Measurements from ENCODE around the gene EFR3B.
"Not testable (repeated sequence)": the region's sequence is repeated elsewhere in the genome, so short reads cannot be mapped to it uniquely, and the experiment has no call there.

EFR3B gene

GRCh38 chr2:25160376-25160775 lies 118.5 kb downstream of the EFR3B start:
- DNase-seq (ENCODE audit: low read depth) = no peak
- no peak overlapping the region for H3K4me3 ChIP-seq (ENCODE audit: low read depth, low read length)
- in situ Hi-C loops (cut with HindIII; ENCODE audit: low sequenced_read_pairs) = no loop called here
- no peak for TF ChIP-seq CTCF (IDR thresholded peaks at IDR 0.05; ENCODE audit: low read depth, low read length, missing control alignments)

- no peak overlapping the region for H3K4me3 ChIP-seq (ENCODE audit: low read depth, low read length)
- in situ Hi-C loops (cut with HindIII; ENCODE audit: low sequenced_read_pairs) = no loop called here
- no peak for TF ChIP-seq CTCF (IDR thresholded peaks at IDR 0.05; ENCODE audit: low read depth, low read length, missing control alignments)
- DNase-seq (ENCODE audit: low read depth) = no peak
Measured at GRCh38 chr2:25161055-25161781, 119.3 kb downstream of the EFR3B start.

DNA sequence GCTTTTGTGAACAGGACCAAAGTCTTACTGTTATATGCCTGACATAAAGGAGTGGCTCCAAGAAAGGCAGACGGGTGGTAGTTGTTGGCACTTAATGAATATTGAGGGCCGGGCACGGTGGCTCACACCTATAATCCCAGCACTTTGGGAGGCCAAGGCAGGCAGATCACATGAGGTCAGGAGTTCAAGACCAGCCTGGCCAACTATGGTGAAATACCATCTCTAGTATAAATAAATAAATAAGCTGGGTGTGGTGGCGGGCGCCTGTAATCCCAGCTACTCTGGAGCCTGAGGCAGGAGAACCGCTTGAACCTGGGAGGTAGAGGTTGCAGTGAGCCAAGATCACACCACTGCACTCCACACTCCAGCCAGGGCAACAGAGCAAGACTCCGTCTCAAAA lies 120.2 kb downstream of the EFR3B start:
- DNase-seq (ENCODE audit: low read depth); in situ Hi-C loops (cut with HindIII; ENCODE audit: low sequenced_read_pairs); H3K4me3 ChIP-seq (ENCODE audit: low read depth, low read length): not testable (repeated sequence)

DNA sequence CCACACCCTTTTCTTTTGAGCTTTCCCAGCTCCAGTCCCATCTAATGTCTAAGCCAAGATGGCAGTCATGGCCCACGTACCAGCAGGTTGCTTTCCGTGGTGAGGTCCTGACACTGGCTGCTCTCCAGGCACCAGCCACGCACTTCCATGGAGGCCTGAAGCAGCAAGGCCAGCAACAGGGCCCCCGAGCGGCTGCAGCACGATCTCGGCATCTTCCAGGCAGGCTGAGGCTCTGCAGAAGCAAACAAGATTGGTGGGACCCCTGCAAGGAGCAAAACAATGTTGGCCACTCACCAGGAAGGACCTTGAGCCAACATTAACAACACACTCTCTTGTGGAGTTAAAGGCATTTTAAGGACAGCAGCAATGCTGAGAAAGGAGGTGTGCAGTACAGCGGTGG lies 122.7 kb downstream of the EFR3B start:
- DNase-seq (ENCODE audit: low read depth) = peak; percentile 5
- no peak for TF ChIP-seq CTCF (IDR thresholded peaks at IDR 0.05; ENCODE audit: low read depth, low read length, missing control alignments)
- in situ Hi-C loops (cut with HindIII; ENCODE audit: low sequenced_read_pairs) = no loop called here

GRCh38 chr2:25165992-25166875 lies 124.4 kb downstream of the EFR3B start:
- peak; percentile 43 for TF ChIP-seq CTCF (IDR thresholded peaks at IDR 0.05; ENCODE audit: low read depth, low read length, missing control alignments)
- in situ Hi-C loops (cut with HindIII; ENCODE audit: low sequenced_read_pairs) = no loop called here
- H3K4me3 ChIP-seq (ENCODE audit: low read depth, low read length) = no peak overlapping the region
- no peak for DNase-seq (ENCODE audit: low read depth)

More for the DNA sequence above, 122.7 kb downstream of the EFR3B start:
- no peak overlapping the region for H3K4me3 ChIP-seq (ENCODE audit: low read depth, low read length)

DNA sequence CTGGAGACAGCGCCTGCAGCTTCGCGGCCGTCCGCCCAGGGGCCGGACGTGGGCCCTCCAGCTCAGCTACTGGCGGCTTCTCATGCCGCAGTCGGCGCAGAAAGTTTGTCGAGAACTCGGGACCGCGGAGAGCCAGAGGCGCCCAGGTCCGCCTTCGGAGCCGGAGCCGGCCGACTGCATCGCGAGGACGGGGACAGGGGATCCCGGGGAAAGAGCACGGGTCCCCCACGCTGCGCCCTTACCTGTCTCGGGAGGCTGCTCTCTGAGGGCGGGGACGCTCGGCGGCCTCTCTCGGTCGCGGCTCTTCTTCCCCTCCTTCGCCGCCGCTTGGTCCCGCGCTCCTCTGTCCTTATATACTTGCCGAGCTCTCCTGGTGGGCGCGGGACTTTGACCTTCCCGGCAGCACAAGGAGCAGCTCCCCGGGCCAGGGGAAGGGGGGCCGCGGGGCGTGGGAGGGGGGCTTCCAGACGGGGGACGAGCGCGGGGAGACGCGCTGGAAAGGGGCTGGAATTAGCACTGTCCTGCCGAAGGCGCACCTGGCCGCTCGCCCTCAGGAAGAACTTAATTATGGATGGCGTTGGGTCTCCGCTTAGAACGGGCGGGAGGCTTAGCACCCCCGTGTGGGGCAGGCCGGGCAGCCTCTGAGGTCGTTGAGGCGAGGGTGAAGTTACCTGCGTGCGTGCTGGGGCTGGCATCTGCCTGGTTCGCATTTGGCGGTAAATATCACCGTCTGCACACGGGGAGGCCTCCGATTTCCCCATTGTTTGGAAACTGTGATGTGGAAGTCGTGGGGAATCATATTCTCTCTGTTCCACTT lies 126.6 kb downstream of the EFR3B start, which contains the start of gene POMC:
POMC (minus strand) TSS at position 325 of the 817 bp plus-strand sequence. CDS start 3,808 bp downstream, outside the sequence.
- no peak for DNase-seq (ENCODE audit: low read depth)
- in situ Hi-C loops (cut with HindIII; ENCODE audit: low sequenced_read_pairs) = no loop called here
- no peak for TF ChIP-seq CTCF (IDR thresholded peaks at IDR 0.05; ENCODE audit: low read depth, low read length, missing control alignments)
- peak within 1 kb of the TSS; percentile 36 for H3K4me3 ChIP-seq (ENCODE audit: low read depth, low read length)
